Right atrium auricular region (tissue), 2 donors: ENCODE data around the gene RFX1. TPM values are rescaled to one million over a fixed set of nuclear protein-coding genes. Genes with fewer than 3 reads are reported as not detected.
"Not testable (repeated sequence)": the region's sequence is repeated elsewhere in the genome, so short reads cannot be mapped to it uniquely, and the experiment has no call there.

Experiments used
- DNase-seq: peaks from one replicate; pipeline ENCODE4 v3.0.0-alpha.2; 2019; ENCODE audit warnings: low spot score
- H3K27ac ChIP-seq, 2 donors: fragments of 200-600 bp; sonication (generic); 1 replicate in 1 of 2; 2 replicates in 1 of 2; pipeline ENCODE4 v1.5.1; 2016 to 2019
- H3K27me3 ChIP-seq, 2 donors: fragments of 200-600 bp; sonication (generic); one replicate each; pipeline versions ENCODE4 v1.5.1 to v1.6.0; 2017 to 2019
- H3K36me3 ChIP-seq: fragments of 200-600 bp; sonication (generic); one replicate; pipeline ENCODE4 v1.5.1; 2016
- H3K4me1 ChIP-seq, 2 donors: fragments of 200-600 bp; sonication (generic); one replicate each; pipeline versions ENCODE4 v1.5.1 to v1.6.0; 2017 to 2019
- H3K4me3 ChIP-seq, 2 donors: fragments of 200-600 bp; sonication (generic); 1 replicate in 1 of 2; 2 replicates in 1 of 2; pipeline ENCODE4 v1.5.1; 2017 to 2019; ENCODE audit warnings: mild to moderate bottlenecking in 1 of 2, moderate library complexity in 1 of 2
- H3K9me3 ChIP-seq, 2 donors: fragments of 200-600 bp; sonication (generic); one replicate each; pipeline ENCODE4 v1.5.1; 2019
- total RNA-seq, 2 donors: library from RNA; depleted of rRNA; stranded (reverse); fragments of >200 nt; gene quantifications; one replicate each; pipeline ENCODE4 v1.1.0, GENCODE V29; 2016
- TF ChIP-seq, protein P1 (sequence below), 2 donors: fragments of 200-600 bp; sonication (generic); IDR thresholded peaks; one replicate each; pipeline ENCODE4 v1.5.1; 2019; ENCODE audit warnings: antibody characterized with exemption in 2 of 2

The RFX1 gene
- total RNA-seq, 2 donors from 2014 or later: 3.2 to 5.2 TPM

DNA sequence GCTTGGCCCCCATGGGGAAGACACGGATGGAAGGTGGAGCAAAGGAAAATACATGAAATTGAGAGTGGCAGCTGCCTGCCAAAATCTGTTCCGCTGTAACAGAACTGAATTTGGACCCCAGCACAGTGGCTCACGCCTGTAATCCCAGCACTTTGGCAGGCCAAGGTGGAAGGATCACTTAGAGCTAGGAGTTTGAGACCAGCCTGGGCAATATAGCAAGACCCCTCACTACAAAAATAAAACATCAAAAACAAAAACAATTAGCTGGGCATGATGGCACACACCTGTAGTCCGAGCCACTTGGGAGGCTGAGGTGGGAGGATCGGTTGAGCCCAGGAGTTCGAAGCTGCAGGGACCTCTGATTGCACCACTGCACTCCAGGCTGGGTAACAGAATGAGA, 46.4 kb upstream of the RFX1 start:
- Histone ChIP-seq H3K36me3 (no peaks in the 10 kb centered on the region), H3K9me3 (no peaks in the 10 kb centered on the region), H3K4me1 (peaks cover 0 to 5% of the 10 kb centered on the region in 2 donors), H3K27ac (no peak overlapping the region), H3K4me3 (no peak overlapping the region), H3K27me3 (no peaks in the 10 kb centered on the region)
- DNase-seq: no peak
- TF ChIP-seq, protein P1, sequence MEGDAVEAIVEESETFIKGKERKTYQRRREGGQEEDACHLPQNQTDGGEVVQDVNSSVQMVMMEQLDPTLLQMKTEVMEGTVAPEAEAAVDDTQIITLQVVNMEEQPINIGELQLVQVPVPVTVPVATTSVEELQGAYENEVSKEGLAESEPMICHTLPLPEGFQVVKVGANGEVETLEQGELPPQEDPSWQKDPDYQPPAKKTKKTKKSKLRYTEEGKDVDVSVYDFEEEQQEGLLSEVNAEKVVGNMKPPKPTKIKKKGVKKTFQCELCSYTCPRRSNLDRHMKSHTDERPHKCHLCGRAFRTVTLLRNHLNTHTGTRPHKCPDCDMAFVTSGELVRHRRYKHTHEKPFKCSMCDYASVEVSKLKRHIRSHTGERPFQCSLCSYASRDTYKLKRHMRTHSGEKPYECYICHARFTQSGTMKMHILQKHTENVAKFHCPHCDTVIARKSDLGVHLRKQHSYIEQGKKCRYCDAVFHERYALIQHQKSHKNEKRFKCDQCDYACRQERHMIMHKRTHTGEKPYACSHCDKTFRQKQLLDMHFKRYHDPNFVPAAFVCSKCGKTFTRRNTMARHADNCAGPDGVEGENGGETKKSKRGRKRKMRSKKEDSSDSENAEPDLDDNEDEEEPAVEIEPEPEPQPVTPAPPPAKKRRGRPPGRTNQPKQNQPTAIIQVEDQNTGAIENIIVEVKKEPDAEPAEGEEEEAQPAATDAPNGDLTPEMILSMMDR (IDR thresholded peaks at IDR 0.05): no peak

DNA sequence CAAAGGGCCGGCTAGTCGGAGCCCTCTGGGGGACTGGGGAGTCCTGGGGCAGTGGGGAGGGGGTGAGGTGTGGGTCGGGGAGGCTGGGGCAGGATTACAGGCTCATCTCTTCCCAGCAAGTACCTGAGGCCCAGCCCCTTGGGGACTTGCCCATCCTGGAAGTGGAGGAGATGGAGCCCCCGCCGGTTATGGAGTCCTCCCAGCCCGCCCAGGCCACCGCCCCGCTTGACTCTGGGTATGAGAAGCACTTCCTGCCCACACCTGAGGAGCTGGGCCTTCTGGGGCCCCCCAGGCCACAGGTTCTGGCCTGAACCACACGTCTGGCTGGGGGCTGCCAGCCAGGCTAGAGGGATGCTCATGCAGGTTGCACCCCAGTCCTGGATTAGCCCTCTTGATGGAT, 45.9 kb upstream of the RFX1 start:
- Histone ChIP-seq H3K9me3 (no peaks in the 10 kb centered on the region), H3K36me3 (no peaks in the 10 kb centered on the region), H3K4me1 (peaks cover 0 to under 1% of the 10 kb centered on the region in 2 donors), H3K4me3 (no peak overlapping the region), H3K27me3 (no peaks in the 10 kb centered on the region), H3K27ac (no peak overlapping the region)
- DNase-seq: no peak
- TF ChIP-seq, protein P1 (IDR thresholded peaks at IDR 0.05): no peak

DNA sequence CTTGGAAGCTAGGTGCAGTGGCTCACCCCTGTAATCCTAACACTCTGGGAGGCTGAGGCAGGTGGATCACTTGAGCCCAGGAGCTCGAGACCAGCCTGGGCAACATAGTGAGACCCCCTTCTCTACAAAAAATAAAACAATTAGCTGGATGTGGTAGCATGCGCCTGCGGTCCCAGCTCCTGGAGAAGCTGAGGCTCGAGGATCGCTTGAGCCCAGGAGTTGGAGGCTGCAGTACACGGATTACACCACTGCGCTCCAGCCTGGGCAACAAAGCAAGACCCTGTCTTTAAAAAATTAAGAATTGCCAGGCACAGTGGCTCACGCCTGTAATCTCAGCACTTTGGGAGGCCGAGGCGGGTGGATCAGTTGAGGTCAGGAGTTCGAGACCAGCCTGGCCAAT, 44.8 kb upstream of the RFX1 start:
- not testable (repeated sequence) for H3K4me3 ChIP-seq, H3K9me3 ChIP-seq, H3K27me3 ChIP-seq, H3K27ac ChIP-seq, H3K4me1 ChIP-seq, DNase-seq, H3K36me3 ChIP-seq

DNA sequence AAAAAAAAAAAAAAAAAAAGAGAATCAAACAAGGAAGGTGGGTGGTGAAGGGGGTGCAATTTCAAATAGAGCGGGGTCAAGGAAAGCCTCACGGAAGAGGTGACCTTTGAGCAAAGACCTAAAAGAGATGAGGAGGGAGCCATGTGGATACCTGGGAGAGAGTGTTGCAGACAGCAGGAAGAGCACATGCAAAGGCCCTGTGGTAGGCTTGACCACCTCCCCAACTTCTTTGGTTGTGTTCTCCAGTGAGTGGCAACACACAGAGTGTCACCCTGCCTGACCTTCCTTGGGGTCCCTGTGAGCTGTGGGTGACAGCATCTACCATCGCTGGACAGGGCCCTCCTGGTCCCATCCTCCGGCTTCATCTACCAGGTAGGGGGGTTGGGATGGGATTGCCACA, 44.4 kb upstream of the RFX1 start:
- no peaks in the 10 kb centered on the region for H3K36me3 ChIP-seq
- H3K27ac ChIP-seq: no peak overlapping the region
- TF ChIP-seq, protein P1 (IDR thresholded peaks at IDR 0.05): no peak
- no peaks in the 10 kb centered on the region for H3K4me1 ChIP-seq
- DNase-seq: no peak
- no peak overlapping the region for H3K4me3 ChIP-seq
- no peaks in the 10 kb centered on the region for H3K27me3 ChIP-seq
- H3K9me3 ChIP-seq: no peaks in the 10 kb centered on the region

DNA sequence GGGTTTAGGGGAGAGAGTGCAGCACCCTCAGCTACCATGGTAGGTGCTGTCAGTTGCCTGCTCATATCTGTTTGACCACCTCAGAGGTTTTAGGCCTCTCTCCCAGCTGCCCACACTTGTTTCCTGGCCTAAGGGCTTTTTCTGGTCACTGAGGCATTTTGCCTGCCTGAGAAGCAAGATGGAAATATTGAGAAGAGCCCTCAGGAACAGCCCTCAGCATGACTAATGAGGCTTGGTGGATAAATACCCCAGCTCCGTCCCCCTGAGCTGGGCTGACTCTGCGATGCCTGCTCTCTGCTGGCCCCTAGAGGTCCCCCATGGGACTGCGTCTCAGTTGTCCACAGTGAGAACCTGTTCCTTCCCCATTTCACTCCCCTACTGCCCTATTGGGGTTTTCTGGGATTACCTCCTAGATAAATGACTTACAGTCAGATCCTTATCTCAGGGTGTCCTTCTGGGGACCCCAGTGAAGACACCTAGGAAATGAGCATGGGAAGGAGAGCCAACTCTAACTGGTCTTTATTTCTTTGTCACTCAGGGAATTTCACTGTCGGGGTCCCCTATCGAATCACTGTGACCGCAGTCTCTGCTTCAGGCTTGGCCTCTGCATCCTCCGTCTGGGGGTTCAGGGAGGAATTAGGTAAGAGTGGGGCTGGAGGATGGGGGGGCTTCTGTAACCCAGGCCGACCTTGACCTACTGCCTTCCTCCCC, 42.5 kb upstream of the RFX1 start:
- no peaks in the 10 kb centered on the region for H3K9me3 ChIP-seq
- TF ChIP-seq, protein P1 (IDR thresholded peaks at IDR 0.05): peak; percentile 62 to 79
- no peaks in the 10 kb centered on the region for H3K36me3 ChIP-seq

DNA sequence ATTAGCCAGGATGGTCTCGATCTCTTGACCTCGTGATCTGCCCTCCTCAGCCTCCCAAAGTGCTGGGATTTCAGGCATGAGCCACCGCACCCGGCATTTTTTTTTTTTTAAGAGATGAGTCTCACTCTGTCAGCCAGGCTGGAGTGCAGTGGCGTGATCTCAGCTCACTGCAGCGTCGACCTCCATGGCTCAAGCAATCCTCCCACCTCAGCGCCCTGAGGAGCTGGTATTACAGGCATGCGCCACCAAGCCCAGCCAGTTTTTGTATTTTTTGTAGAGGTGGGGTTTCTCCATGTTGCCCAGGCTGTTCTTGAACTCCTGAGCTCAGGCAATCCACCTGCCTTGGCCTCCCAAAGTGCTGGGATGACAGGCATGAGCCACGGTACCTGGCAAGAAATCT, 41.7 kb upstream of the RFX1 start:
- H3K4me1 ChIP-seq, DNase-seq, H3K4me3 ChIP-seq, H3K27ac ChIP-seq, H3K27me3 ChIP-seq, H3K36me3 ChIP-seq, H3K9me3 ChIP-seq: not testable (repeated sequence)

More for the DNA sequence above, 42.5 kb upstream of the RFX1 start:
- H3K4me1 ChIP-seq: no peaks in the 10 kb centered on the region
- no peak for DNase-seq
- H3K27ac ChIP-seq: no peak overlapping the region
- no peaks in the 10 kb centered on the region for H3K27me3 ChIP-seq
- H3K4me3 ChIP-seq: no peak overlapping the region
